Amygdala (tissue), 56 donors: Measurements from ENCODE around the gene LMF1.
A peak's percentile ranks its signal among the peaks of the same experiment; 100 is the strongest.

ENCODE experiments used
- DNase-seq, 56 donors: peaks; one replicate each; lab custom pipeline; 2025; lab: John Stamatoyannopoulos, UW

The LMF1 gene

DNA sequence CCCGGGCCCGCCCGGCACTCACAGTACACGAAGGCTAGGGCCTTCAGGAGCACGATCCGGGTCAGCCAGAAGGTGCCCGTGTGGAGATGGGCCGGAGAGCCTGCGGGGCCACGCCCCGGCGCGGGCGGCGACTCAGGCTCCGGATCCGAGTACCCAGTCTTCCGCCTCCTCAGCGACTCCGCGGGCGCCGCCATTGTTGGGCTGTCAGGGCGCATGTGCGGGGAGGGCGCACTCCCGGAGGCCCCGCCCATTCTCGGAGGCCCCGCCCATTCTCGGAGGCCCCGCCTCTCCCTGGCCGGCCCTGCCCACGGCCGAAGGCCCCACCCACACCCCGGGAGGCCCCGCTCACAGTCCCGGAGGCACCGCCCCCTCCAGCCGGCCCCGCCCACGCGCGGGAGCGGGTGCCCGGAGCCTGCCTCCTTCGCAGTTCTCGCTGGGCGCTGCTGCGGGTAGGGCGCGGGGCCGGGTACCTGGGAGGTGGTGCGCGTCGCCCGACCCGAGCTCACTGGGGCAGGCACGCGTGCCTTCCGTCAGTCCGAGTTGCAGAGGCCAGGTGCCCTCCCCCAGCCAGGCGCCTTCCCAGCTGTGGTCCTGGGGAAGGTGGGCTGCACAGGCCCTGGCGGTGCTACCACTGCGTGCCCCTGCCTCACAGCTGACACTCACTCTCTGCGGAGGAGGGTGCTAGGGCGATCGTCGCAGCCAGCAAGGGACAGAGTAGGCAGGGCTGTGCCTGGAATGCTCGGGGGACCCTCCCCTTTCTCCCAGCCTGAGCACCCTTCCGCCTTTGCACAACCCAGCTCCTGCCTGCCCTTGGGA, at the start of gene LMF1:
Gene LMF1 (minus strand): TSS at position 219 of the 816 bp plus-strand sequence. CDS start 4 bp downstream, at position 215.
- peak in 55 of 56 donors; percentile 54 to 98 (median 93) for DNase-seq

DNA sequence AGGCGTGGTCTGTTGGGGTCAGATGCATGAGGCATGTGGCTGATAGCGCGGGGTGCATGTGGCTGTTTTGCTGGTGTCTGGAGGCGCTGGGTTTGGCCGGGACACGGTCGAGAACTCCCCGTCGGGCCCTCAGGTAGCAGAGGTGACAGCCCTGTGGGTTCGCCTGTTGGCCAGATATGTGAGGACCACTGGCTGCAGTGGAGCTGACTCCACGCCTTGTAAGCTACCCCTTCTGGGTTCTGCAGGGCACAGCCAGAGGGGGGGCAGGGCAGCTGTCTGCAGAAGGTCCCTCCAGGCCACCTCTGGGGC, 49.3 kb upstream of the LMF1 start:
- DNase-seq, result no peak

DNA sequence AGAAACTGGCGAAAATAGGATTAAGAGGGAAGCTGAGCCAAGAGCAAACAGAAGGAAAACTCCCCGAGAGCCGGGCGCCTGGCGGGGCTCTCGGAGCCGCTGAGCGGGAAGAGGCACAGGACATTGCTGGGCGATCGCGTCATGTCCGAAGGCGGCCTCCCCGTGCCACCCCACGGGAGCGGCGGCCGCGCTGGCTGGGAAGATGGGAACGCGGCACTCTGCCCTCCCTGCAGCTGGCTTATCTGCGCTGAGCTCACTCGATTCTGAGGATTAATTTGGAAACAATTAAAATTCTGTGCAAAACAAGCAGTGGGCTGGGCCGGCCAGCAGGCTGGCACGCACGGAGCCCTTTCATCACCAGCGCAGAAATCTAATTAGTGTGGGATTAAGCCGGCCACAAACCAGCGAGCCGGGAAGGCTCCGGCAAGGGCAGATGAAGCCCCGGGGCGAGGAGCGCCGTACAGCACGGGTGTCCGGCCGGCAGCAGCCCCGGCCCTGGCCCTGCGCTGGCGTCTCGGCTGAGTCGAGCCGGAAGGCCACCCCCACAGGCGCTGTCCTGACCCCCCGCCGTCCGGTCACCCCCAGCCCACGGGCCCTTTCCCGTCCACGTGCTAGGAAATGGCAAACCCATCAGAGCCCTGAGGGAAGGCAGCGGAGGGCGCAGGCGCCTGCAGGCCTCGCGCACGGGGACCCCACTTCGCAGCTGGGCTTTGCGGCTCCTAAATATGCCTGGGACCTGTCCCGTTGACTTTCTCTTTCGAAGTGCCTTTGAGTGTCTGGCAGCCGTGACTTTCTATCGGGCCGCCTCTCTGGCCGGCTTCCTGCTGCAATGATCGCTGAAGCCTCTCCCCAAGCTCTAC, 48.7 kb upstream of the LMF1 start:
- peak in 51 of 56 donors; percentile 9 to 88 (median 61) for DNase-seq

DNA sequence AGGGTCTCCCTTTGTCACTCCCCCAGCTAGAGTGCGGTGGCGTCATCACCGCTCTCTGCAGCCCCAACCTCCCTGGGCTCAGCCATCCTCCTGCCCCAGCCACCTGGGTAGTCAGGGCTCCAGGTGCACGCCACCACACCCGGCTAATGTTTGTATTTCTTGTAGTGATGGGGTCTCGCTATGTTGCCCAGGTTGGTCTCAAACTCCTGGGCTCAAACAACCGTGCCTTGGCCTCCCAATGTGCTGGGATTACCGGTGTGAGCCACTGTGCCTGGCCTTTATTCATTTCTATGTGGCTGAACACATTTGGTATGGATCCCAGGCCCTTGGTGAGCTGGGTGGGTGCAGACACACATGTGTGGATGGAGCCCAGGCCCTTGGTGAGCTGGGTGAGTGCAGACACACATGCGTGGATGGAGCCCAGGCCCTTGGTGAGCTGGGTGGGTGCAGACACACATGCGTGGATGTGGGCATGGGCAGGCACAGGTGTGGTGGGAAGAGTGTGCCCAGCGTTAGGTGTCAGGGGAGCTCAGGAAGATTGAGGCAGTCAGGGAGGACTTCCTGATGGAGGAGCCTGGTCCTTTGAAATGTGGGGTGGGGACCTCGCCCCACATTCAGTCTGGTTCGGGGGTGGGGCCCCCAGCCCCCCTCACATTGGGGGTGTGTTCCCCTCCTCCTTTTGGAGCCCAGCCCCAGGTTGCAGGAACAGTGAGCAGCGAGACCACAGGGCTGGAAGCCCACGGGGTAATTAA, 47.8 kb upstream of the LMF1 start:
- no peak for DNase-seq

DNA sequence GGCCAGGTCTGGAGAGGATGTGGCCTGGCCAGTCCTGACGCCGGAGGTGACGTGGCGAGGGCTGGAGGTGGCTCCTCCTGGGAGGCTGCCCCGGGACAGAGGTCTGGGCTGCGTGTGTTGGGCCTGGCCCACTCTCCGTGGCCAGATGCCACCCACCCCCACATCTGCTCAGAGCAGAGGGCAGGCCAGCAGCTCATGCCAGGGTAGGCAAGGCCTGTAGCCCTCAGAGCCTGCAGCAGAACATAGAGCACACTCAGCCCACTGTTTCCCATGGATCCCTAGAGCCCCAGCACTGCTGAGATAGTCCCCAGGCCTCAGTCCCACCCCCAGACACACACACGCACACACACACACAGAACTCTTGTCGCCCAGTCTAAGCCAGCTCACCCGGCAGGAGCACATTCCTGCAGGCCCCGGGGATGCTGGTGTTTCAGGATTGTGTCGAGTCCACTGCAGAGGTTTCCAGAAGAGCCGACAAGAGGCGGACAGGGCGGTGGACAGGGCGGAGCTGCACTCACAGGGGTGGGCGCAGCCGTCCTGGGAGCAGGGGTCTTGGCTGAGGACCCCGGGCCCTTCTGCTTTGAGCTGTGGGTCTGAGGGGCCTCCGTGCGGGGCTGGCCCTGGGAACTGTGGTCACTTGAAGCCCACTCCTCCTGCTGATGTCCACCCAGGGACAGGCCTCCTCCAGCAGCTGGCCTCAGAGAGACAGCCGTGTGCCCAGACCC, 44.1 kb upstream of the LMF1 start:
- peak in 3 of 56 donors; percentile 18 to 30 (median 20) for DNase-seq

DNA sequence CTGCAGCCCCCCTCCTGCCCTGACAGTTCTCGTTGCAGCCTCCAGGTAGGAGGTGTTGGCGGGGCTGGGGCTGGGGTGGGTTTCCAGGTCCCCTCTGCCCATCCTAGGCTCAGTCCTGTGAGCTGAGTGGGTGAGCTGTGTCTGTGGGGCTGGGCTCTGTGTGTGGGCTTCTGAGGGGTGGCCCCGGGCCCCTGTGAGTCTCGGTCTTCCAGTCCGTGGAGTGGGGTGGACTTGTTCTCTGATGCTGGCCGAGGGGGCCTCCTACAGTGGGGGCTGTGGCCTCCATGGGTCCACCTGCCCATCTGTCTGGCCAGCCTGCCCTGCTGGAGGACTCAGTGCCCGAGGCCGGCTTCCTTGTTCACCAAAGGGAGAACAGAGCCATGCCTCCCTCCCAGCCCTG, 43.4 kb upstream of the LMF1 start:
- DNase-seq, result no peak

DNA sequence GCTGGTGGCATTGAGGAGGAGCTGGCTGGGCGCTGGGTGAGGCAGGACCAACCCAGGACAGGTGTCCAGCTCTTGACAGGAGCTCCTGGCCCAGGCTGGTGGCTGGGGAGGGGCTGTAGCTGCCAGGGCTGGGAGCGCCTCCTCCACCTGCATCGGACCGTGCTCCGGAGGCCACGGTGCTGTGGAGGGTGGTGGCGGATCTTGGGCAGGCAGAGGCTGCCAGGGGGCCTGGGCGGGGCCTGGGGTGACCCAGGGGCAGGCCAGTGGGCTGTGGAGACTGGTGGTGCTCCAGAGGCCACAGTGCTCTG, 42.8 kb upstream of the LMF1 start:
- no peak for DNase-seq

DNA sequence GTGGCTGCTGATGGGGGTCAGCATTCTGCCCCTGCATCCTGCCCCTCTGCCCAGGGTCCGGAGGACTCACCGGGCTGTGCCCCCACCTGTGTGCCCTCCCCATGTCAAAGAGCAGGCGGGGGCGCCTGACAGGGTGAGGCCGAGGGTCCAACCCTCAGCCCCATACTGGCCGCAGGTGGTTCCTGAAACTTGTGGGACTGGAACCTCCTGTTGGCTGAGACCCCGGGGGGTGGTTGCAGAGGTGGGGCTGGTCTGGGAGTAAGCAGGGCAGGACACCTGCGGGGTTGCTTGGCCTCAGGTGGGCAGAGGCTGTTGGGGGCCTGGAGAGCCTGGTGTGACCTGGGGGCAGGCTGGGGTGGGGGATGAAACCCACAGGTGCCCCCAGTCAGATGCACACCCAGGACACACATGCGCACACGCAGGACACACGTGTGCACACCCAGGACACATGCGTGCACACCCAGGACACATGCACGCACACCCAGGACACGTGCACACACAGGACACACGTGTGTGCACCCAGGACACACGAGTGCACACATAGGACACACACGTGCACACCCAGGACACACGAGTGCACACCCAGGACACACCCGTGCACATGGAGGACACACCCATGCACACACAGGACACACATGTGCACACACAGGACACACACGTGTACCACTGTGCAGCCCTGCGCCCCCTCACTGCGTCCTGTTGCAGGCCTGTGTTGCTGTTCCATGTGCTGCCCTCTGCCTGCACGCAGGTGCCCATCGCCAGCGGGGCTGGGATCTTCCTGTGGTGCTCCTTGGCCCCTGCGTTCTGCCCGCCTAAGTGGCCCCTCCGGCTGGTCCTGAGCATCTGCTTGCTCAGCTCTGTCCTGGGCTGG, 42.2 kb upstream of the LMF1 start:
- DNase-seq, result no peak

DNA sequence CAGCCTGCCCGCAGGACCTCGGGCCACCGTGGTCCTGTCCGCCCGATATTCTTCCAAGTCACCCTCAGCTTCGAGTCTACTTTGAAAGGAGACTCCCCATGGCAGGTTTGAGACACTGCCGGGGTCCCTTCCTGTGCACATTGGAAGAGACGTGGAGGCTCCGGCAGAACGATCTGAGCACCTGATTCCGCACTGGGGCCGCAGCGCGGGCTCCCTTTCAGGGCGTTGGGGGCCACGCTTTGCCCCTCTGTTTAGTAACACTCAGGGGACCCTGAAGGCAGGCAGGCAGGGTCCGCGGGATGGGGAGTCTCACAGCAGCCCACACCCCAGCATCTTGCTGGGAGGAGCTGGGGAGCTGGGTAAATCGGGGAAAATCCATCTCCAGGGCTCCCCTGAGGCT, 41.4 kb upstream of the LMF1 start:
- DNase-seq, result no peak

DNA sequence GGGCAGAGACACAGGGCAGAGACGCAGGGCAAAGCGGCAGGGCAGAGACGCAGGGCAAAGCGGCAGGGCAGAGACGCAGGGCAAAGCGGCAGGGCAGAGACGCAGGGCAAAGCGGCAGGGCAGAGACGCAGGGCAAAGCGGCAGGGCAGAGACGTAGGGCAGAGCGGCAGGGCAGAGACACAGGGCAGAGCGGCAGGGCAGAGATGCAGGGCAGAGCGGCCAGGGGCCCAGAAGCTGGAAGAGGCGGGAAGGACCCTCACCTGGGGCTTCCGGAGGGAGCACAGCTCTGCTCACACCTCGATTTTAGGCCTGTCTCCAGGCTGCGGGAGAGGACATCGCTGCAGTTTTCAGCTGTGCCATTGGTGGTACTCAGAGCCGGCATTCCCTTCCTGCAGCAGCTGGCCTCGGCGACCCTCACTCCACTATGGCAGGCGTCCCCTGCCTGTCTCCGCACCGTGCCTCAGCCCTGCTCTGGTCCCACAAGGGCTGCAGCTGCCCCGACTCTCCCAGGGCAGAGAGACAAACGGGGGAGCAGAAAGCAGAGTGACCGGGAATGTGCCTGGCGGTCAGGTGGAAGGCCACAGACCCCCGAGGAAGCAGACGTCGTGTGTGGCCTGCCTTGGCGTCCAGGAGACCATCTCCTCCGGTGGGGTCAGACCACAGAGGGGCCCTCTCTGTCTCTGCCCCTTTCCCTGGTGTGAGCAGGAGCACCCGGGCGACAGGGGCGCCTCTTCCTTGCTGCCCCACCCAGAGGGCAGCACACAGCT, 40.7 kb upstream of the LMF1 start:
- no peak for DNase-seq

DNA sequence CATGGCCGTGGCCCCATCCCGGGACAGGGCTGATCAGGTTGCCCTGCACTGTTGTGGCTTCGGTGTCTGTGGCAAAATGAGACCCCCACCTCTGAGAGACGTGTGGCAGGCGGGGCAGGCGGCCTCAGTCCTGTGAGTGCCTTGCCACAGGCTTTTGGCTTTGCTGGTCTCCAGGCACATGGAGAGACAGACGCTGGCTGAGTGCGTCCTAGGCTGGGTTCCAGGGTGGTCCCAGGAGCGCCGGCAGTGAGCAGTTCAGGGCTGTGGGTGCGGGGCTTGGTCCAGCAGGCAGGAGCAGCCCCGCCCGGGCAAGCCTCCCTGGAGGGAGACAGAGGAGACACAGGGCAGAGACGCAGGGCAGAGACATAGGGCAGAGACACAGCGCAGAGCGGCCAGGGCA, 40.0 kb upstream of the LMF1 start:
- no peak for DNase-seq

DNA sequence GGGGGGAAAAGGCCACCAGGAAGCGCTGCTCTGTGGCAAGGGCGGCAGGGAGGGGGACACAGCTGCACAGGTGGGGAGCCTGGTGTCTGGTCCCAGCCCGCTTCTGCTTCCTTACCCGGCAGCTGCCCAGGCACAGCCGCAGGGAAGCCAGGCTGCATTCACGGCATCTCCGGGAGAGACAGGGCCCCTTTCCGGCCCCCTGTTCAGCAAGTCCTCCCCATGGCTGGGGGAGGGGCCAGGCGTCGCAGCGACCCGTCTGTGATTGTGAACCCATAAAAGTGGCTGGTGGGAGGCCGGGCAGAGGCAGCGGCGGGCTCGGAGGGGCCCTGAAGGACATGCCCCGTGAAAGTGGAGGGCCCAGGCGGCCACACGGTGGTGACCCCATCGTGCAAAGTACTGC, 39.5 kb upstream of the LMF1 start:
- no peak for DNase-seq

DNA sequence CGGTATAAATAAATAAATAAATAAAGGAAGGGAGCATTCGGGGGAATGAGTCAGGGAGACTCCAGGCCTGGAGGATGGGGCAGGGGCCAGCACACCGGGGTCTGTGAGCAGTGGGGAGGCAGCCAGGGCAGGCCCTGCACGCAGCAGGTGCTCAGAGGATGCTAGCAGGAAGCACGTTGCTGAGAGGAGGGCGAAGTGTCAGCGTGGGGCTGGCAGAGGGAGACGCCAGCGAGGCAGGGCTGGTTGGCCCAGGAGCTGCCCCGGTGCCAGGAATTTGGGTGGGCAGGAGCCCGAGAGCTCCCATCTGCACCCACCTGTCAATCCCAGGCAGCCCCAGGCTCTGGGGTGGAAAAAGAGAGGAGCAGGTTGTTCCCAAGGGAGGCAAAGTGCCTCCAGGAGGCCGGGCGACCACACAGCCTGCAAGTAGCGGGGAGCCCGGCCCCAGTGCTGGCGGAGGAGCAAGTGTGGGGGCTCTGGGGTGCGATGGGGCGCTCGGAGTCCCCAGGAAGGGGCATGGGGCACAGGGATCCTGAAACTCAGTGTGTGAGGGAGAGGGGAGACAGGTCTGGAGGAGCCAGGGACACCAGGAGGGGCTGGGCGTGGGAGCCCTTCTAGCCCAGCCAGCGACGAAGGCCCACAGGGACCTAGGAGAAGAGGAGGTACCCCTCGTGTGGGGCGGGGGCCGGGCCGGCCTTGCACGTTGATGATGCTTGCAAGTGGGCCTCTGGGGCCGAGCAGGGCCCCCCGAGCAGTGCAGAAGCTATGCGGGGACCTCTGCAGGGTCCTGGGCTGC, 38.8 kb upstream of the LMF1 start:
- no peak for DNase-seq

DNA sequence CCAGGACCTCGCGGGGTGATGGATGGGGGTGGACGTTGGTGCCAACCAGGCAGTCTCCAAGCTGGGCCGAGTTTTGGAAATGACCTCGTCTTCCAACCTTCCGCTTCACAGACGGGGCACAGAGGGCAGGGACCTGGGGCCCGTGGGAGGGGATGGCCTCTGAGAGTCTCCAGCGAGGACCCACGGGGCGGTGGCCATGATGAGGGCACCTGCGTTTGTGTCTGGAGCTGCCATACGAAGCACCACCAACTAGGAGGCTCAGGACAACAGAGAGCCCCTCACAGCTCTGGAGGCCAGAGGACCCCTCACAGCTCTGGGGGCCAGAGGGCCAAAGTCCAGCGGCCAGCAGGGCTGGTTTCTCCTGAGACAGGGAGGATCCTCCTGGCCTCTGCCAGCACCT, 37.3 kb upstream of the LMF1 start:
- no peak for DNase-seq

DNA sequence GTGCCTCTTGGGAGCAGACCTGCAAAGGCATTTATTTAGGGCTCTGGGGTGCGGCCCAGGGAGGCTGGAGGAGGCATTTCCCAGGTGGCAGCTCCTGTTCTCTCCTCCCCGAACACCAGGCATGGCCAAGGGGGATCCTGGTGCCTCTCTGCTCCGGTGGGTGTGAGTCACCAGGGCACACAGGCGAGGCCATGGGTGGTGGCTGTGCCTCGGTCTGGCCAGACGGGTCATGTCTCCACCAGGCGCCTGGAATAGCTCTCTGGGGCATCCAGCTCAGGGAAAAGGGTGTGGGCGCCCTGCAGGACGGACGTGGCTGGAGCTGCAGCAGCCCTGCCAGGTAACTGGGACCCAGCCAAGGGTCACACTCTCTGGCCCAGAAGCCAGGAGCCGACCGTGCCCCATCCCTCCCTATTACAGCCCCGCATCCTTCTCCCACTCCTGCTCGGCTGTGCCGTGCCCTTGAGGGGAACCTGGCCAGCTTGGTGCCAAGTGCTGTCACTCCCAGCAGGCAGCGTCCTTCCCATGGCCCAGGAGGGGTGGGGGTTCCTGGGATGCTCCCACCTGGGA, 36.6 kb upstream of the LMF1 start:
- no peak for DNase-seq

DNA sequence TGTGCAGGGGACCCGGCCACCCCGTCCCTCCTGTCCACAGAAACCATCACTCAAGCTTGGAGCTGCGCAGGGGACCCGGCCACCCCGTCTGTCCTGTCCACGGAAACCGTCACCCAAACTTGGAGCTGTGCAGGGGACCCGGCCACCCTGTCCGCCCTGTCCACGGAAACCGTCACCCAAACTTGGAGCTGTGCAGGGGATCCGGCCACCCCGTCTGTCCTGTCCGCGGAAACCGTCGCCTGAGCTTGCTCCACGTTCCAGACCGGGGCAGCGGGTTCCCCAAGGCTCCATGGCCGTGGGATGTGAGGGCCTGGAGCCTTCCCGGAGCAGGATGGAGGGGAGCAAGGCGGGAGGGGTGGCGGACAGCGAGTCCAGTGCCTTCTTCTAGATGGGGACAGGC, 36.0 kb upstream of the LMF1 start:
- no peak for DNase-seq

DNA sequence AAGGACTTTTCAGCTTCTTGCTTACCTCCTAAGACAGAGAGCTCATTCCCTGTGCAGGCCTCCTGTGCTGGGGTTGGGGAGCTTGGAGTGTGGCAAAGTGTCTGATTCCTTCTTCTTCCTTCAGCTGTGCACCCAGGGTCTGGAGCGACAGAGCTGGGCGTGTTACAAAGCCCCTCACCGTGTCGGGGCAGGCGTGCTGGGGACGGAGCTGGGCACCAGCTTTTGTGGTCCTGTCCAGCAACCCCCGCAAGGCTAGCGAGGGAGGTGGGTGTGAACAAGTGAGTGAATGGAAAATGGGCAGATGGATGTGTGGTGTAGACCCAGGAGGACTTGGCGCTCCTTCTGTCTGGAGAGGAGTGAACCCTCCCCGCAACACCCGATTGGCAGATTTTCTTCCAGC, 34.5 kb upstream of the LMF1 start:
- DNase-seq, result no peak
